Measurements from ENCODE around the gene HHAT. TPM values are rescaled to one million over a fixed set of nuclear protein-coding genes. Genes with fewer than 3 reads are reported as not detected.

The HHAT gene
- total and polyA plus RNA-seq, 2 donors (not counting 3 experiments of a cell fraction or from before 2014, with no cell fraction given) = 2.4 to 4.3 TPM

GRCh38 chr1:210397252-210397651, 68.5 kb downstream of the HHAT start:
- Histone ChIP-seq H2AFZ (ENCODE audit: low read depth, low read length) (no peak overlapping the region), H3K4me1 (ENCODE audit: control insufficient read depth, extremely low read depth, insufficient read depth, low read length) (no peaks in the 10 kb centered on the region), H3K36me3 (ENCODE audit: control insufficient read depth in 2 of 2, extremely low read depth in 1 of 2, insufficient read depth in 2 of 2, low read length in 2 of 2) (no peaks in the 10 kb centered on the region), H3K27me3 (ENCODE audit: control insufficient read depth in 2 of 2, insufficient read depth in 2 of 2, low read length in 2 of 2) (no peaks in the 10 kb centered on the region), H3K27ac (ENCODE audit: insufficient read depth, low read depth, low read length) (no peak overlapping the region), H4K20me1 (replicated peaks; ENCODE audit: control insufficient read depth, extremely low read depth, insufficient read depth, low read length) (no peaks in the 10 kb centered on the region), H3K79me2 (ENCODE audit: control insufficient read depth, insufficient read depth, low read length) (no peaks in the 10 kb centered on the region), H3K4me2 (ENCODE audit: insufficient read depth, low read length) (no peak overlapping the region), H3K9me1 (replicated peaks; ENCODE audit: control insufficient read depth, extremely low read depth, insufficient read depth, low read length) (no peaks in the 10 kb centered on the region), H3K9ac (replicated peaks; ENCODE audit: extremely low read depth, insufficient read depth, low read length) (no peak overlapping the region), H3K9me3 (replicated peaks; ENCODE audit: control insufficient read depth, insufficient read depth, low read length) (no peaks in the 10 kb centered on the region), H3K4me3 (replicated peaks in 1 of 3; ENCODE audit: insufficient read depth in 1 of 3, low read depth in 1 of 3, low read length in 3 of 3) (no peak overlapping the region)
- DNase-seq (ENCODE audit: low read depth, low spot score) = no peak
- FAIRE-seq = no peak
- dilution Hi-C loops (cut with MboI; ENCODE audit: extremely low pct_ligation_motif_present, low sequenced_read_pairs) (no loop called here), intact Hi-C loops (cut with micrococcal nuclease) (no loop called here)
- POLR2A ChIA-PET = interaction anchor here (0.6 kb wide), 1 partner anchor 16 kb away, joined by 3 read pairs; no protein-coding TSS in a partner anchor
- CTCF ChIA-PET = no interaction called here
- TF ChIP-seq JUN (IDR thresholded peaks at IDR 0.05; ENCODE audit: borderline replicate concordance, insufficient read depth, insufficient read length, low read depth) = no peak
- no peak for TF ChIP-seq GATA2 (IDR thresholded peaks at IDR 0.05; ENCODE audit: insufficient read depth, insufficient read length, low read depth, low read length)
- TF ChIP-seq MYC (IDR thresholded peaks at IDR 0.05; ENCODE audit: low read depth, low read length) = no peak
- no peak for TF ChIP-seq FOS (IDR thresholded peaks at IDR 0.05; ENCODE audit: borderline replicate concordance, insufficient read depth, low read length)
- no peak for TF ChIP-seq POLR2A (IDR thresholded peaks at IDR 0.05; ENCODE audit: low read depth, low read length)
- TF ChIP-seq MAX (IDR thresholded peaks at IDR 0.05; ENCODE audit: insufficient read depth, insufficient read length) = no peak
- no peak for TF ChIP-seq POLR2AphosphoS5 (IDR thresholded peaks at IDR 0.05; ENCODE audit: insufficient read depth, low read depth, low read length)
- TF ChIP-seq, protein P1, sequence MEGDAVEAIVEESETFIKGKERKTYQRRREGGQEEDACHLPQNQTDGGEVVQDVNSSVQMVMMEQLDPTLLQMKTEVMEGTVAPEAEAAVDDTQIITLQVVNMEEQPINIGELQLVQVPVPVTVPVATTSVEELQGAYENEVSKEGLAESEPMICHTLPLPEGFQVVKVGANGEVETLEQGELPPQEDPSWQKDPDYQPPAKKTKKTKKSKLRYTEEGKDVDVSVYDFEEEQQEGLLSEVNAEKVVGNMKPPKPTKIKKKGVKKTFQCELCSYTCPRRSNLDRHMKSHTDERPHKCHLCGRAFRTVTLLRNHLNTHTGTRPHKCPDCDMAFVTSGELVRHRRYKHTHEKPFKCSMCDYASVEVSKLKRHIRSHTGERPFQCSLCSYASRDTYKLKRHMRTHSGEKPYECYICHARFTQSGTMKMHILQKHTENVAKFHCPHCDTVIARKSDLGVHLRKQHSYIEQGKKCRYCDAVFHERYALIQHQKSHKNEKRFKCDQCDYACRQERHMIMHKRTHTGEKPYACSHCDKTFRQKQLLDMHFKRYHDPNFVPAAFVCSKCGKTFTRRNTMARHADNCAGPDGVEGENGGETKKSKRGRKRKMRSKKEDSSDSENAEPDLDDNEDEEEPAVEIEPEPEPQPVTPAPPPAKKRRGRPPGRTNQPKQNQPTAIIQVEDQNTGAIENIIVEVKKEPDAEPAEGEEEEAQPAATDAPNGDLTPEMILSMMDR (IDR thresholded peaks at IDR 0.05; ENCODE audit: extremely low read depth in 1 of 2, insufficient read depth in 1 of 2, low read depth in 1 of 2, low read length in 2 of 2) = no peak
- TF ChIP-seq EZH2 (IDR thresholded peaks at IDR 0.05; ENCODE audit: borderline replicate concordance, low read depth, low read length, severe bottlenecking) = no peak
- BruUV-seq (replicated peaks) = no TSS peak
